HUES6 (cell line): ENCODE results near the gene MIAT.
A peak's percentile ranks its signal among the peaks of the same experiment; 100 is the strongest.

Experiments
- H3K27ac ChIP-seq: 2 replicates; pipeline ENCODE4 v1.7.0; 2013; ENCODE audit warnings: low read depth, mild to moderate bottlenecking, low read length, inconsistent platforms
- H3K27me3 ChIP-seq: 2 replicates; pipeline ENCODE4 v1.6.1; 2013; ENCODE audit warnings: low read length; ENCODE audit not compliant: control insufficient read depth, insufficient read depth
- H3K36me3 ChIP-seq: 2 replicates; pipeline ENCODE4 v1.6.1; 2013; ENCODE audit warnings: low read length; ENCODE audit not compliant: control insufficient read depth, insufficient read depth
- H3K4me1 ChIP-seq: 2 replicates; pipeline ENCODE4 v1.6.1; 2013; ENCODE audit warnings: low read length; ENCODE audit not compliant: control insufficient read depth, insufficient read depth
- H3K4me3 ChIP-seq: 2 replicates; pipeline ENCODE4 v1.5.1; 2013; ENCODE audit warnings: low read depth, low read length
- H3K9ac ChIP-seq: one replicate; pipeline ENCODE4 v1.6.1; 2013; ENCODE audit warnings: mild to moderate bottlenecking, low read length
- H3K9me3 ChIP-seq: 2 replicates; pipeline ENCODE4 v1.6.1; 2013; ENCODE audit warnings: low read depth, low read length; ENCODE audit not compliant: control insufficient read depth, insufficient read depth

Gene MIAT

DNA sequence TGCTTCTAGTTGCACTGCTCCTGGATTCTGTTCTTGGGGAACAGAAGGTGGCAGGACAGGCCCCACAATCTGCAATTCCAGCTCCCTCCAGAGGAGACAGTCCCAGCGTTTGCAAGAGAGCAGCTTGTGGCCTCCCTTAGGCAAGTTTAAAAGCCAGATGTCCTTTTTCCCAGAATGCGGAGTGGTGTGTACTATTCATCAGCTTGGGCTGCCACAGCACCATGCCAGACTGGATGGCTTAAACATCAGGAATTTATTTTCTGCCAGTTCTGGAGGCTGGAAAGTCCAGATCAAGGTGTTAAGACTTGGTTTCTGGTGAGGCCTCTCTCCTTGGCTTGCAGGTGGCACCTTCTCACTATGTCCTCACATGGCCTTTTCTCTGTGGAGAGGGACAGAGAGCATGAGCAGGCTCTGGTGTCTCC is 11.7 kb downstream of the MIAT start:
- Histone ChIP-seq H3K4me3 (no peak overlapping the region), H3K9ac (no peak overlapping the region), H3K9me3 (no peaks in the 10 kb centered on the region), H3K4me1 (peaks cover 21% of the 10 kb centered on the region), H3K36me3 (peaks cover 11% of the 10 kb centered on the region; the same call in 1 of the 2 replicates), H3K27me3 (no peaks in the 10 kb centered on the region), H3K27ac (no peak overlapping the region)

- Histone ChIP-seq H3K4me1 (peaks cover 23% of the 10 kb centered on the region), H3K27me3 (no peaks in the 10 kb centered on the region), H3K27ac (no peak overlapping the region), H3K4me3 (no peak overlapping the region), H3K9ac (no peak overlapping the region), H3K36me3 (peaks cover 11% of the 10 kb centered on the region; the same call in 1 of the 2 replicates), H3K9me3 (no peaks in the 10 kb centered on the region)
Measured at GRCh38 chr22:26670459-26670858, 13.1 kb downstream of the MIAT start.

DNA sequence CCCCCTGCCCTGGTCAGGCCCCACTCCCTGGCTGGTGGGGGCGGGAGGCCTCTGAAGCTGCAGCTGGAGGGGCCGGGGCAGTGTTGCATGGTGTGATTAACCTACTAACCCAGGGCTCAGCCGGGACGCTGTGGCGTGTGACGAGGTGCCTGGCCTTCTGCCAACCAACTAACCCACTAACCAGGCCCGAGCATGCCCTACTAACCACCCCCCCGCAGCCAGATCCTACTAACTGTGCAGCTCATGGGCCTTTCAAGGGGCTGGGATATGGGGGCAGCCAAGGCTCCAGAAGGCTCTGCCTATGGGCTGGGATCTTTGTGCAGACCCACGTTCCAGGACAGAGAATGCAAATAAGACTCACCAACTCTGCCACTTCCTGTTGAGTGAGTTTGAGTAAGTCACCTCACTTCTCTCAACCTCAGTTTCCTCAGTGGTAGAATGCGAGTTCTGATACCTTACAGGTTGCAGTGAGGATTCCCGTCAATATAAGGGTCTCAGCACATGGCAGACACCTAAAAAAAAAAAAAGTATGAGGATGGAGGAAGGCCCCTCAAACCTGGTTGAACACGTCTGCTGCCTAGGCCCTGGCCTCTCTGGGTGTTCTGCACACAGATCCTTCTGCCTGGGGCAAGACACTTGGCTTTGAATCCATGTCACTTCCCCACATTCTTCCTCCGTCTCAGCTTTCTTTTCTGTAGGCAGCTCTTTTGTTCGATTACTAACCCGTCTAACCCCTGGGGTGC is 14.1 kb downstream of the MIAT start:
- Histone ChIP-seq H3K27ac (no peak overlapping the region), H3K9me3 (no peaks in the 10 kb centered on the region), H3K4me1 (peaks cover 23% of the 10 kb centered on the region), H3K9ac (no peak overlapping the region), H3K36me3 (peaks cover 11% of the 10 kb centered on the region; the same call in 1 of the 2 replicates), H3K4me3 (no peak overlapping the region), H3K27me3 (no peaks in the 10 kb centered on the region)

DNA sequence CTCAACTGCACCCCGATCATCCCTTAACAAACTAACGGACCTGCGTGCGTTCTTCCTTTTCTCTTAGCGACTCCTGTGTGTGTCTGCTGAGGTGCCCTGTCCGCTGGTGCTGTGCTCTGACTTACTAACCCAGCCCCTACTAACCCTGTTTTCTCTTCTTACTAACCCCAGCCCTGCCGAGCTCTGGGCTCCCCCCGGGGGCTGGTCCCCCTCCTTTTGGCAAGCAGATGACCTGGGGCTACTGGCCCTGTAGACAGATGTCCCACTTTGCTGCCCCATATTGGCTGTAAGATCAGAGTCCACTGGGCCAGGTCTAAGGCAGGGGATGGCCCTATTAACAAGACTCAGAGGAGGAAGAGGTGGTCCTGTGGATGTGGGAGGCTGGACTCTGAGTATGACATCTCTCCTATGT is 14.7 kb downstream of the MIAT start:
- Histone ChIP-seq H3K4me1 (peaks cover 23% of the 10 kb centered on the region), H3K27ac (peak overlapping the region; percentile 58; the same call in 1 of the 2 replicates), H3K9ac (peak overlapping the region; percentile 13), H3K27me3 (no peaks in the 10 kb centered on the region), H3K4me3 (peak overlapping the region; percentile 79), H3K9me3 (no peaks in the 10 kb centered on the region), H3K36me3 (peaks cover 8% of the 10 kb centered on the region; the same call in 1 of the 2 replicates)

- H3K4me3 ChIP-seq, result peak overlapping the region; percentile 79
- peaks cover 23% of the 10 kb centered on the region for H3K4me1 ChIP-seq
- peaks cover 6% of the 10 kb centered on the region; the same call in 1 of the 2 replicates for H3K36me3 ChIP-seq
- peak overlapping the region; percentile 83 for H3K9ac ChIP-seq
- H3K9me3 ChIP-seq, result no peaks in the 10 kb centered on the region
- peak overlapping the region; percentile 58 for H3K27ac ChIP-seq
- H3K27me3 ChIP-seq, result no peaks in the 10 kb centered on the region
Measured at GRCh38 chr22:26672590-26673468, 15.4 kb downstream of the MIAT start.

GRCh38 chr22:26673486-26673885 is 16.1 kb downstream of the MIAT start:
- peak overlapping the region; percentile 79 for H3K4me3 ChIP-seq
- peak overlapping the region; percentile 83 for H3K9ac ChIP-seq
- H3K36me3 ChIP-seq, result peaks cover 3% of the 10 kb centered on the region; the same call in 1 of the 2 replicates
- H3K27ac ChIP-seq, result peak overlapping the region; percentile 58
- no peaks in the 10 kb centered on the region for H3K9me3 ChIP-seq
- H3K27me3 ChIP-seq, result no peaks in the 10 kb centered on the region
- H3K4me1 ChIP-seq, result peaks cover 23% of the 10 kb centered on the region

- Histone ChIP-seq H3K27ac (no peak overlapping the region), H3K9ac (no peak overlapping the region), H3K9me3 (no peaks in the 10 kb centered on the region), H3K36me3 (no peaks in the 10 kb centered on the region; the same call in 1 of the 2 replicates), H3K4me1 (peaks cover 21% of the 10 kb centered on the region), H3K4me3 (peak overlapping the region; percentile 79; the same call in 1 of the 2 replicates), H3K27me3 (no peaks in the 10 kb centered on the region)
Measured at GRCh38 chr22:26674211-26675190, 17.1 kb downstream of the MIAT start.

- Histone ChIP-seq H3K9ac (no peak overlapping the region), H3K9me3 (no peaks in the 10 kb centered on the region), H3K27me3 (no peaks in the 10 kb centered on the region), H3K36me3 (no peaks in the 10 kb centered on the region), H3K4me3 (no peak overlapping the region), H3K27ac (no peak overlapping the region), H3K4me1 (peaks cover 25% of the 10 kb centered on the region)
Measured at GRCh38 chr22:26675687-26676268, 18.4 kb downstream of the MIAT start.

DNA sequence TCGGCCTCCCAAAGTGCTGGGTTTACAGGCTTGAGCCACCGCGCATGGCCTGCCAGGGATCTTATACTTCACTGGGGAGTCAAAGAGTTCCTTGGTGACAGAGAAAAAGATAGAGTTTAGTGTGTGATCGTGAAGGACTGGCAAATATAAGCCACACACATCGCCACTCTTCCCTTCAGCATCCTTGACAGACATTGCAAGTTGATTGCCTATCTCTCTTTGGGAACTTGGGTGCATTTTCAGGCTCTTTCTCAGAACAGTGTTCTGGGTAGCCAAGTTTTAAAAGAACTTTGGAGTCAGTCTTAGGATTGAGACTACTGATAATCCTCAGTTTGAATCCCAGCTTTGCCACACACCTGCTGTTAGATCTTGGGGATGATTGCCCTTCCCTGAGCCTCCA is 19.8 kb downstream of the MIAT start:
- Histone ChIP-seq H3K4me3 (no peak overlapping the region), H3K36me3 (peaks cover 4% of the 10 kb centered on the region), H3K9me3 (0 out of 2 replicates have a peak, but pooled peaks cover 4% of the 10 kb centered on the region), H3K4me1 (peaks cover 28% of the 10 kb centered on the region), H3K27me3 (no peaks in the 10 kb centered on the region), H3K27ac (no peak overlapping the region), H3K9ac (no peak overlapping the region)
